Left ventricle myocardium inferior (tissue), 1 donor: ENCODE data around the gene RTN4IP1. TPM values are rescaled to one million over a fixed set of nuclear protein-coding genes. Genes with fewer than 3 reads are reported as not detected.

Source experiments
- DNase-seq: peaks from one replicate; pipeline ENCODE4 v3.0.0-alpha.2; 2020
- H3K27ac ChIP-seq: fragments of 200-600 bp; replicated peaks from 2 replicates; pipeline ENCODE4 v1.8.0; 2021
- H3K27me3 ChIP-seq: fragments of 200-600 bp; 2 replicates; pipeline ENCODE4 v1.8.0; 2021; ENCODE audit warnings: low read depth
- H3K36me3 ChIP-seq: fragments of 200-600 bp; 2 replicates; pipeline ENCODE4 v1.8.0; 2021
- H3K4me1 ChIP-seq: fragments of 200-600 bp; 2 replicates; pipeline ENCODE4 v1.8.0; 2021
- H3K4me3 ChIP-seq: fragments of 200-600 bp; 2 replicates; pipeline ENCODE4 v1.8.0; 2021; ENCODE audit warnings: mild to moderate bottlenecking, moderate library complexity
- H3K9me3 ChIP-seq: fragments of 200-600 bp; replicated peaks from 2 replicates; pipeline ENCODE4 v1.8.0; 2021
- CTCF ChIP-seq: fragments of 200-600 bp; IDR thresholded peaks from 2 replicates; pipeline ENCODE4 v1.8.0; 2021; ENCODE audit warnings: antibody characterized with exemption, mild to moderate bottlenecking, borderline replicate concordance
- intact Hi-C: fragments of 100-400 bp; cut with micrococcal nuclease; formaldehyde crosslinking; loops from one replicate; pipeline ENCODE4 v1.11.0; 2022
- total RNA-seq: library from RNA; stranded (reverse); fragmentation: NEBNext Ultra II Directional; extraction: Animal tissue kit (Norgen Biotek cat#: 25700); gene quantifications from one replicate; pipeline ENCODE4 v1.2.1, GENCODE V29; 2021
- donor health status: DM: no; HTN: yes; CAD: no; lungs with severe emphysema.

Gene RTN4IP1
- total RNA-seq, 1 donor from 2014 or later, result 21.5 TPM

- no peaks in the 10 kb centered on the region for H3K27me3 ChIP-seq
- DNase-seq, result no peak
- no peak for TF ChIP-seq CTCF
- H3K36me3 ChIP-seq, result peaks cover 28% of the 10 kb centered on the region
- H3K9me3 ChIP-seq, result no peaks in the 10 kb centered on the region
- intact Hi-C loops, result no loop called here
- H3K4me3 ChIP-seq, result no peak overlapping the region
- no peak overlapping the region for H3K27ac ChIP-seq
- no peaks in the 10 kb centered on the region for H3K4me1 ChIP-seq
Observed at GRCh38 chr6:106619223-106619622, 10.1 kb downstream of the RTN4IP1 start.

- intact Hi-C loops, result no loop called here
- no peak for TF ChIP-seq CTCF
- Histone ChIP-seq H3K27me3 (no peaks in the 10 kb centered on the region), H3K27ac (no peak overlapping the region), H3K4me3 (no peak overlapping the region), H3K9me3 (no peaks in the 10 kb centered on the region), H3K4me1 (no peaks in the 10 kb centered on the region), H3K36me3 (peaks cover 34% of the 10 kb centered on the region)
- DNase-seq, result no peak
Observed at GRCh38 chr6:106618324-106618723, 11.0 kb downstream of the RTN4IP1 start.

- H3K27me3 ChIP-seq, result no peaks in the 10 kb centered on the region
- intact Hi-C loops, result no loop called here
- DNase-seq, result no peak
- H3K9me3 ChIP-seq, result no peaks in the 10 kb centered on the region
- no peak for TF ChIP-seq CTCF
- no peak overlapping the region for H3K4me3 ChIP-seq
- no peak overlapping the region for H3K27ac ChIP-seq
- peaks cover 38% of the 10 kb centered on the region for H3K36me3 ChIP-seq
- no peaks in the 10 kb centered on the region for H3K4me1 ChIP-seq
Observed at GRCh38 chr6:106617857-106618256, 11.4 kb downstream of the RTN4IP1 start.

- no peak for DNase-seq
- no peaks in the 10 kb centered on the region for H3K4me1 ChIP-seq
- no peak for TF ChIP-seq CTCF
- H3K27me3 ChIP-seq, result no peaks in the 10 kb centered on the region
- peaks cover 38% of the 10 kb centered on the region for H3K36me3 ChIP-seq
- H3K4me3 ChIP-seq, result no peak overlapping the region
- no peak overlapping the region for H3K27ac ChIP-seq
- intact Hi-C loops, result no loop called here
- no peaks in the 10 kb centered on the region for H3K9me3 ChIP-seq
Observed at GRCh38 chr6:106617302-106617701, 12.0 kb downstream of the RTN4IP1 start.

- no peak for DNase-seq
- no peak for TF ChIP-seq CTCF
- Histone ChIP-seq H3K4me1 (no peaks in the 10 kb centered on the region), H3K27ac (no peak overlapping the region), H3K36me3 (peaks cover 38% of the 10 kb centered on the region), H3K27me3 (no peaks in the 10 kb centered on the region), H3K9me3 (no peaks in the 10 kb centered on the region), H3K4me3 (no peak overlapping the region)
- intact Hi-C loops, result no loop called here
Observed at GRCh38 chr6:106614592-106615257, 14.6 kb downstream of the RTN4IP1 start.
